Endothelial cell of umbilical vein (primary cell): ENCODE measurements around the gene CPLX1. TPM values are rescaled to one million over a fixed set of nuclear protein-coding genes. Genes with fewer than 3 reads are reported as not detected.
"Not testable (repeated sequence)": the region's sequence is repeated elsewhere in the genome, so short reads cannot be mapped to it uniquely, and the experiment has no call there.

ENCODE experiments used
- BruUV-seq: library from RNA; stranded (reverse); fragments of 400-500 nt; replicated peaks from 2 replicates; lab custom pipeline; 2021; lab: Mats Ljungman, UMichigan
- CTCF ChIA-PET: fragments of 300-600, 350-600 bp; sonication (Branson Sonifier 250); formaldehyde crosslinking; loops from one replicate; lab custom pipeline; 2021; ENCODE audit warnings: antibody characterized with exemption, inconsistent platforms; lab: Charles Lee
- POLR2A ChIA-PET: fragments of 300-600, 350-600 bp; sonication (Branson Sonifier 250); formaldehyde crosslinking; loops from one replicate; lab custom pipeline; 2021; ENCODE audit warnings: antibody characterized with exemption, inconsistent platforms; lab: Charles Lee
- DNase-seq: peaks from one replicate; pipeline ENCODE4 v3.0.0-alpha.2; 2011; ENCODE audit warnings: low read depth, low spot score
- FAIRE-seq: peaks from 2 replicates; lab custom pipeline; 2011; peaks lifted over from hg19 to GRCh38; lab: Jason Lieb, UNC
- H2AFZ ChIP-seq: 2 replicates; pipeline ENCODE4 v1.6.0; 2012; ENCODE audit warnings: low read depth, low read length, control low read depth, inconsistent platforms
- H3K27ac ChIP-seq: 2 replicates; pipeline ENCODE4 v1.5.1; 2011; ENCODE audit warnings: low read depth, mild to moderate bottlenecking, control low read depth, low read length, moderate library complexity; ENCODE audit not compliant: insufficient read depth
- H3K27me3 ChIP-seq, 2 experiments: 2 replicates each; pipeline versions ENCODE4 v1.6.0 to v1.6.1; 2011; ENCODE audit warnings: low read length in 2 of 2, mixed read lengths in 1 of 2; ENCODE audit not compliant: control insufficient read depth in 2 of 2, insufficient read depth in 2 of 2
- H3K36me3 ChIP-seq, 2 experiments: 2 replicates in 1 of 2; 3 replicates in 1 of 2; pipeline ENCODE4 v1.5.1; 2011; ENCODE audit warnings: low read length in 2 of 2, mild to moderate bottlenecking in 1 of 2, moderate library complexity in 1 of 2; ENCODE audit not compliant: control insufficient read depth in 2 of 2, insufficient read depth in 2 of 2; ENCODE audit errors: extremely low read depth in 1 of 2
- H3K4me1 ChIP-seq: 3 replicates; pipeline ENCODE4 v1.5.1; 2011; ENCODE audit warnings: mild to moderate bottlenecking, low read length; ENCODE audit not compliant: control insufficient read depth, insufficient read depth; ENCODE audit errors: extremely low read depth
- H3K4me2 ChIP-seq: 2 replicates; pipeline ENCODE4 v1.6.1; 2011; ENCODE audit warnings: low read length, control low read depth, mixed read lengths; ENCODE audit not compliant: insufficient read depth
- H3K4me3 ChIP-seq, 3 experiments: fragments of 200-600 bp in 1 of 3; sonication (generic), shearing (Covaris generic) in 1 of 3; replicated peaks in 1 of 3; 2 replicates each; pipeline ENCODE4 v1.5.1; 2011 to 2016; ENCODE audit warnings: control low read depth in 3 of 3, low read length in 3 of 3, mild to moderate bottlenecking in 2 of 3, inconsistent platforms in 1 of 3, low read depth in 1 of 3, moderate library complexity in 1 of 3; ENCODE audit not compliant: insufficient read depth in 1 of 3
- H3K79me2 ChIP-seq: 2 replicates; pipeline ENCODE4 v1.6.0; 2012; ENCODE audit warnings: low read length, inconsistent platforms; ENCODE audit not compliant: control insufficient read depth, insufficient read depth
- H3K9ac ChIP-seq: replicated peaks from 2 replicates; pipeline ENCODE3; 2011; ENCODE audit warnings: low read length, control low read depth; ENCODE audit not compliant: insufficient read depth; ENCODE audit errors: extremely low read depth
- H3K9me1 ChIP-seq: replicated peaks from 3 replicates; pipeline ENCODE4 v1.6.0; 2011; ENCODE audit warnings: mild to moderate bottlenecking, low read length; ENCODE audit not compliant: control insufficient read depth, insufficient read depth; ENCODE audit errors: extremely low read depth
- H3K9me3 ChIP-seq: replicated peaks from 2 replicates; pipeline ENCODE4 v1.5.1; 2012; ENCODE audit warnings: low read length, inconsistent platforms; ENCODE audit not compliant: control insufficient read depth, insufficient read depth
- H4K20me1 ChIP-seq: replicated peaks from 2 replicates; pipeline ENCODE3; 2011; ENCODE audit warnings: mild to moderate bottlenecking, low read length; ENCODE audit not compliant: control insufficient read depth, insufficient read depth; ENCODE audit errors: extremely low read depth
- EZH2 ChIP-seq: IDR thresholded peaks from 2 replicates; pipeline ENCODE4 v1.6.1; 2012; ENCODE audit warnings: borderline replicate concordance, low read depth, mild to moderate bottlenecking, moderate library complexity, low read length, inconsistent platforms; ENCODE audit not compliant: severe bottlenecking
- FOS ChIP-seq: IDR thresholded peaks from 2 replicates; pipeline ENCODE4 v1.6.1; 2011; ENCODE audit warnings: mild to moderate bottlenecking, low read length, moderate library complexity, borderline replicate concordance; ENCODE audit not compliant: insufficient read depth
- GATA2 ChIP-seq: IDR thresholded peaks from 2 replicates; pipeline ENCODE4 v1.7.0; 2011; ENCODE audit warnings: low read depth, mild to moderate bottlenecking, moderate library complexity, mixed read lengths, low read length; ENCODE audit not compliant: insufficient read length, insufficient read depth
- JUN ChIP-seq: IDR thresholded peaks from 2 replicates; pipeline ENCODE4 v1.6.1; 2011; ENCODE audit warnings: borderline replicate concordance, low read depth; ENCODE audit not compliant: insufficient read length, insufficient read depth
- MAX ChIP-seq: IDR thresholded peaks from 2 replicates; pipeline ENCODE4 v1.6.1; 2011; ENCODE audit not compliant: insufficient read depth, insufficient read length
- MYC ChIP-seq: IDR thresholded peaks from one replicate; pipeline ENCODE4 v1.6.1; 2011; ENCODE audit warnings: mild to moderate bottlenecking, low read depth, low read length
- POLR2A ChIP-seq: IDR thresholded peaks from 2 replicates; pipeline ENCODE4 v1.6.1; 2012; ENCODE audit warnings: low read depth, mild to moderate bottlenecking, control low read depth, low read length
- POLR2AphosphoS5 ChIP-seq: IDR thresholded peaks from 2 replicates; pipeline ENCODE4 v1.6.1; 2012; ENCODE audit warnings: low read depth, mild to moderate bottlenecking, control low read depth, low read length, moderate library complexity; ENCODE audit not compliant: insufficient read depth
- dilution Hi-C: fragments of 300-500 bp; cut with MboI; formaldehyde crosslinking; loops from one replicate; pipeline ENCODE4 v1.15.0; 2019; ENCODE audit warnings: low sequenced_read_pairs; ENCODE audit not compliant: extremely low pct_ligation_motif_present
- intact Hi-C: fragments of 100-400 bp; cut with micrococcal nuclease; formaldehyde crosslinking; loops from one replicate; pipeline ENCODE4 v1.10.0; 2022
- polyA plus RNA-seq, 4 experiments: library from polyadenylated mRNA; depleted of rRNA in 3 of 4; stranded (reverse) in 3 of 4; unstranded in 1 of 4; fragments of >200 nt; gene quantifications; 2 replicates each; pipeline versions ENCODE4 v1.2.1 to v1.2.3, GENCODE V29; 2011 to 2012; ENCODE audit warnings: missing spikeins in 1 of 4
- total RNA-seq: library from RNA; stranded (reverse); gene quantifications from 2 replicates; pipeline ENCODE4 v1.2.3, GENCODE V29; 2021
- TF ChIP-seq, protein P1 (sequence below), 2 donors: IDR thresholded peaks; 1 replicate in 1 of 2; 2 replicates in 1 of 2; pipeline ENCODE4 v1.5.1; 2011; ENCODE audit warnings: low read length in 2 of 2, mild to moderate bottlenecking in 2 of 2, moderate library complexity in 2 of 2, control low read depth in 1 of 2, inconsistent platforms in 1 of 2, low read depth in 1 of 2; ENCODE audit not compliant: insufficient read depth in 1 of 2; ENCODE audit errors: extremely low read depth in 1 of 2

The CPLX1 gene
- total and polyA plus RNA-seq, 2 donors (not counting 3 experiments of a cell fraction or from before 2014, with no cell fraction given): 1.0 to 1.8 TPM

- dilution Hi-C loops: not testable (repeated sequence)
Observed at GRCh38 chr4:806979-807378, 18.9 kb downstream of the CPLX1 start.

GRCh38 chr4:804804-805203 is 21.1 kb downstream of the CPLX1 start:
- Histone ChIP-seq H3K4me1 (no peaks in the 10 kb centered on the region), H3K9me1 (no peaks in the 10 kb centered on the region), H3K9ac (no peak overlapping the region), H2AFZ (no peak overlapping the region), H3K79me2 (no peaks in the 10 kb centered on the region), H3K4me2 (no peak overlapping the region), H3K27me3 (peaks cover 0 to 9% of the 10 kb centered on the region in 2 experiments), H3K36me3 (no peaks in the 10 kb centered on the region), H4K20me1 (no peaks in the 10 kb centered on the region), H3K4me3 (no peak overlapping the region), H3K9me3 (no peaks in the 10 kb centered on the region), H3K27ac (no peak overlapping the region)
- ChIA-PET POLR2A (no interaction called here), CTCF (no interaction called here)
- TF ChIP-seq MAX: no peak
- TF ChIP-seq EZH2: no peak
- no peak for TF ChIP-seq GATA2
- no peak for TF ChIP-seq FOS
- TF ChIP-seq MYC: no peak
- TF ChIP-seq, protein P1, sequence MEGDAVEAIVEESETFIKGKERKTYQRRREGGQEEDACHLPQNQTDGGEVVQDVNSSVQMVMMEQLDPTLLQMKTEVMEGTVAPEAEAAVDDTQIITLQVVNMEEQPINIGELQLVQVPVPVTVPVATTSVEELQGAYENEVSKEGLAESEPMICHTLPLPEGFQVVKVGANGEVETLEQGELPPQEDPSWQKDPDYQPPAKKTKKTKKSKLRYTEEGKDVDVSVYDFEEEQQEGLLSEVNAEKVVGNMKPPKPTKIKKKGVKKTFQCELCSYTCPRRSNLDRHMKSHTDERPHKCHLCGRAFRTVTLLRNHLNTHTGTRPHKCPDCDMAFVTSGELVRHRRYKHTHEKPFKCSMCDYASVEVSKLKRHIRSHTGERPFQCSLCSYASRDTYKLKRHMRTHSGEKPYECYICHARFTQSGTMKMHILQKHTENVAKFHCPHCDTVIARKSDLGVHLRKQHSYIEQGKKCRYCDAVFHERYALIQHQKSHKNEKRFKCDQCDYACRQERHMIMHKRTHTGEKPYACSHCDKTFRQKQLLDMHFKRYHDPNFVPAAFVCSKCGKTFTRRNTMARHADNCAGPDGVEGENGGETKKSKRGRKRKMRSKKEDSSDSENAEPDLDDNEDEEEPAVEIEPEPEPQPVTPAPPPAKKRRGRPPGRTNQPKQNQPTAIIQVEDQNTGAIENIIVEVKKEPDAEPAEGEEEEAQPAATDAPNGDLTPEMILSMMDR (IDR thresholded peaks at IDR 0.05; ENCODE audit: extremely low read depth in 1 of 2, insufficient read depth in 1 of 2, low read depth in 1 of 2, low read length in 2 of 2): no peak
- TF ChIP-seq POLR2AphosphoS5: no peak
- no peak for TF ChIP-seq POLR2A
- no peak for TF ChIP-seq JUN
- no peak for DNase-seq
- no TSS peak for BruUV-seq
- intact Hi-C loops: no loop called here
- dilution Hi-C loops: no loop called here
- FAIRE-seq: no peak

More at GRCh38 chr4:806979-807378, 18.9 kb downstream of the CPLX1 start:
- H3K9me1 ChIP-seq, H3K27ac ChIP-seq, intact Hi-C loops, POLR2A ChIA-PET, H3K4me3 ChIP-seq, H4K20me1 ChIP-seq, CTCF ChIA-PET, H3K4me1 ChIP-seq, FAIRE-seq, H2AFZ ChIP-seq, BruUV-seq, H3K9me3 ChIP-seq, H3K36me3 ChIP-seq, H3K9ac ChIP-seq, H3K79me2 ChIP-seq, H3K4me2 ChIP-seq, DNase-seq, H3K27me3 ChIP-seq: not testable (repeated sequence)
